ENCODE data around the gene AGPAT2. TPM values are rescaled to one million over a fixed set of nuclear protein-coding genes. Genes with fewer than 3 reads are reported as not detected.
A peak's percentile ranks its signal among the peaks of the same experiment; 100 is the strongest.

The AGPAT2 gene
- 16.6 and 17.1 TPM in 2 replicates for total RNA-seq

- Mint-ChIP-seq H3K9me3 (no peaks in the 10 kb centered on the region), H3K27ac (peak within 1 kb of the TSS; percentile 59), H3K4me3 (peak within 1 kb of the TSS; percentile 78), H3K36me3 (ENCODE audit: low read depth) (no peaks in the 10 kb centered on the region), H3K27me3 (no peaks in the 10 kb centered on the region), H3K4me1 (peaks cover 10% of the 10 kb centered on the region)
- intact Hi-C loops (cut with micrococcal nuclease): loop anchor here (2.0 to 5.0 kb wide), 4 partner anchors 14 to 205 kb away; partner anchors contain the start of gene SEC16A
- TF ChIP-seq CTCF (IDR thresholded peaks at IDR 0.05): no peak
- ChIA-PET POLR2A (interaction anchor here (0.6 to 2.6 kb wide), 7 partner anchors 14 to 204 kb away, joined by 3 to 20 read pairs (median 4); no protein-coding TSS in a partner anchor), CTCF (no interaction called here)
- ATAC-seq (ENCODE audit: low read depth) (peak; percentile 94), DNase-seq (peak; percentile 64)
Measured at GRCh38 chr9:136686794-136687711, at the start of gene AGPAT2. Gene AGPAT2 (minus strand): TSS chr9:136687457. CDS start chr9:136687357, 100 bp downstream.

DNA sequence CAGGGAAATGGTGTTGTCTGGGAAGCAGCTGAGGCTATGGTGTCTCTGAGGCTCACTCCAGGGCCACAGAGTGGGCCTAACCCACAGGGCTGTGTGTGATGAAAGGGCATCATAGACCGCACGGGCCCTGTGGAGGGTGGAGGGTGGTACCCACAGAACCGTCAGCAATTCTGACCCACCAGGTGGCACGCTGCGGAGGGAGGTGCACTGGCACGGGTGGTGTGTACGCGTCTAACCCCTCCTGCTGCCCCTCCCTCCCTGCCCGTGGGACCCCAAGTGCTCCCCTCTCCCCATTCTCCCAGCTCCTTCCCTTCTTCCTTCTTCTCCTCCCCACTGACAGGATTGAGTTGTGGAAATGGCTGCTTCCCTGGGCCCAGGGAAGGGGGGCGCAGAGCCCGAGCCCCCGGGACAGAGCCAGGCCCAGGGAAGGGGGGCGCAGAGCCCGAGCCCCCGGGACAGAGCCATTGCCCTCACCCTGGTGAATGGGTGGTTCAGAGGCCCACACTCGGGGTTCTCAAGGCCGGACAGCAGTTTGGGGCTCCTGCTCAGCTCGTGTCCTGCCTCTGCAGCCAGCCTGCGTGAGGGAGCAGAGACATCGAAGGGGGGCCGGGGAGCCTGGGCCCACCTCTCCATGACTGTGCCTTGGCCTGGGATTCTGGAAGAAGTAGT lies 48.7 kb upstream of the AGPAT2 start:
- ATAC-seq (ENCODE audit: low read depth): no peak
- Mint-ChIP-seq H3K27me3 (no peaks in the 10 kb centered on the region), H3K4me1 (peaks cover 19% of the 10 kb centered on the region), H3K27ac (peak overlapping the region; percentile 56), H3K36me3 (ENCODE audit: low read depth) (peaks cover 20% of the 10 kb centered on the region), H3K9me3 (no peaks in the 10 kb centered on the region), H3K4me3 (no peak overlapping the region)
- ChIA-PET POLR2A (interaction anchor here (0.6 to 1.5 kb wide), 3 partner anchors 8 to 95 kb away, joined by 5 to 7 read pairs (median 6); no protein-coding TSS in a partner anchor), CTCF (no interaction called here)
- no peak for DNase-seq
- TF ChIP-seq CTCF (IDR thresholded peaks at IDR 0.05): no peak
- intact Hi-C loops (cut with micrococcal nuclease): no loop called here

GRCh38 chr9:136734837-136735496 lies 47.7 kb upstream of the AGPAT2 start:
- H3K4me3 Mint-ChIP-seq: no peak overlapping the region
- no peak for TF ChIP-seq CTCF (IDR thresholded peaks at IDR 0.05)
- ATAC-seq (ENCODE audit: low read depth) (no peak), DNase-seq (no peak)
- H3K4me1 Mint-ChIP-seq: peaks cover 13% of the 10 kb centered on the region
- H3K36me3 Mint-ChIP-seq (ENCODE audit: low read depth): peaks cover 20% of the 10 kb centered on the region
- peak overlapping the region; percentile 7 for H3K27ac Mint-ChIP-seq
- POLR2A ChIA-PET: interaction anchor here (0.6 kb wide), 1 partner anchor 65 kb away, joined by 6 read pairs; no protein-coding TSS in a partner anchor
- H3K9me3 Mint-ChIP-seq: no peaks in the 10 kb centered on the region
- intact Hi-C loops (cut with micrococcal nuclease): no loop called here
- CTCF ChIA-PET: no interaction called here
- no peaks in the 10 kb centered on the region for H3K27me3 Mint-ChIP-seq

- CTCF ChIA-PET: no interaction called here
- H3K27ac Mint-ChIP-seq: no peak overlapping the region
Measured at GRCh38 chr9:136733611-136734010, 46.4 kb upstream of the AGPAT2 start.

More at GRCh38 chr9:136733611-136734010, 46.4 kb upstream of the AGPAT2 start:
- TF ChIP-seq CTCF (IDR thresholded peaks at IDR 0.05): no peak
- Mint-ChIP-seq H3K27me3 (no peaks in the 10 kb centered on the region), H3K4me3 (no peak overlapping the region), H3K9me3 (no peaks in the 10 kb centered on the region), H3K36me3 (ENCODE audit: low read depth) (peaks cover 8% of the 10 kb centered on the region), H3K4me1 (peaks cover 17% of the 10 kb centered on the region)
- ATAC-seq (ENCODE audit: low read depth): no peak
- intact Hi-C loops (cut with micrococcal nuclease): no loop called here
- DNase-seq: no peak
- POLR2A ChIA-PET: no interaction called here

Measured in activated B cell treated with CpG ODN at 0.5 μM for 24 hours (primary cell).